Activated CD8-positive, alpha-beta memory T cell treated with anti-CD3 and anti-CD28 coated beads for 36 hours (primary cell): ENCODE data around the gene CSTPP1. TPM values are rescaled to one million over a fixed set of nuclear protein-coding genes. Genes with fewer than 3 reads are reported as not detected.

ENCODE experiments used
- CTCF ChIA-PET: fragments of 350-600 bp; sonication (Branson Sonifier 250); formaldehyde crosslinking; loops from one replicate; lab custom pipeline; 2021; ENCODE audit warnings: antibody characterized with exemption; lab: Charles Lee
- POLR2A ChIA-PET: fragments of 350-600 bp; sonication (Branson Sonifier 250); formaldehyde crosslinking; loops from one replicate; lab custom pipeline; 2021; ENCODE audit warnings: antibody characterized with exemption; lab: Charles Lee
- total RNA-seq, 2 experiments: library from RNA; stranded (reverse); gene quantifications; one replicate each; pipeline ENCODE4 v1.2.3, GENCODE V29; 2021

The CSTPP1 gene
- total RNA-seq, 2 experiments from 2014 or later: 15.7 to 16.0 TPM

DNA sequence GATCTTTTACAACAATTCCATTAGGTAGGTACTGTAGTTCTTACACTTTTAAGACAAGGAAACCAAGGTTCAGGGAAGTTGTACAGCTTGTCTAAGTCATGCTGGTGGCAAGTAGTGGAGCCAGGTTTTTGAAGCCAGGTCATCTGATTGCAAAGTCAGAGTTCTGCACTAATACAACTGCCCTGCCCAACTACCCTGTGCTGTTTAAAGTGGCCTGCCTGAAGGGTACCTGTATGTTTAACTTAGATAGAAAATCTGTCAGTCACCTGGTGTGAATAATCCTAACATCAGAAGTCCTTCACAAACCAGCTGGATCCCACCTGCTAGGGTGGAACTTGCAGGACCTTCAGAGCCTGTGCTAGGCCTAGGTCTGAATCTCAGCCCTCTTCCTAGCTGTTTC, 195.9 kb downstream of the CSTPP1 start:
- ChIA-PET POLR2A (interaction anchor here (0.6 kb wide), 1 partner anchor 27 kb away, joined by 8 read pairs; no protein-coding TSS in a partner anchor), CTCF (no interaction called here)

- ChIA-PET POLR2A (no interaction called here), CTCF (interaction anchor here (1.1 kb wide), 1 partner anchor 14 kb away, joined by 4 read pairs; no protein-coding TSS in a partner anchor)
Observed at GRCh38 chr11:47132981-47133380, 196.4 kb downstream of the CSTPP1 start.

- POLR2A ChIA-PET: no interaction called here
- CTCF ChIA-PET: interaction anchor here (0.6 kb wide), 1 partner anchor 106 kb away, joined by 3 read pairs; no protein-coding TSS in a partner anchor
Observed at GRCh38 chr11:47136327-47136726, 199.8 kb downstream of the CSTPP1 start.

DNA sequence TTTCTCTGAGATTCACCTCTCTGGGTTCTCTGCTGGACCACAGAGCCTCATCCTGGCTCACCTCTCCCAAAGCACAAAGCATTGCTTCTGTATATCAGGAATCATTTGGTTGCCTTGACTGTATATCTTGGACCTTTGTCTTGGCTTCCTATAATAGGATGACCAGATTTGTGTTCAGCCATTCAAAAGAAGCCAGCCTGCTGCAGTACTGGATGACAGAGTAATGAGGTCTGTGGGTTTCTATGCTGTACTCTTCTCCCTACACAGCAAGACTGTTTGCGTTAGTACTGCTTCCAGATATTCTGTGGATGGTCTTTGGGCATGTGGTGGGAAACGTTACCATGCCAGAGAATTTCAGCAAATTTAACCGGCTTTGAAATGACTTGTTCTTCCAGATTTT, 200.4 kb downstream of the CSTPP1 start:
- CTCF ChIA-PET: interaction anchor here (0.6 kb wide), 1 partner anchor 21 kb away, joined by 4 read pairs; no protein-coding TSS in a partner anchor
- POLR2A ChIA-PET: no interaction called here

DNA sequence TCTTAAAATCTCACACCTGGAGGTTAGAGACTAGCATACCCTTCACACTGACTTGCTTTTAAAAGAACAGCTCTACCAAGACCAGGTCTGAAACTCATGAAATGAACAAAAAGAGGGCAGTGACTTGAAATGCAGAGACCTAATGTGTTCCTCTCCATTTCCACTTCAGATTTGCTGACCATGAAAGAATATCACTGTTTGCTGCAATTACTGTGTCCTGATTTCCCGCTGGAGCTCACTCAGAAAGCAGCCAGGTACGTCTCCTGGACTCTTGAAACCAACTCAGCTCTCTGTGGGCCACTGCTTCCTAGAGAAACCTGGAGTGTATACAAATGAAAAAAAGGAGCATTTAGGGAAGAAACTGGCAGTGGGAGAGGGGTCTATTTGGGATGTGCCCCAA, 200.9 kb downstream of the CSTPP1 start:
- ChIA-PET POLR2A (no interaction called here), CTCF (interaction anchor here (0.6 kb wide), 1 partner anchor 21 kb away, joined by 4 read pairs; no protein-coding TSS in a partner anchor)

- POLR2A ChIA-PET: no interaction called here
- CTCF ChIA-PET: interaction anchor here (1.8 kb wide), 1 partner anchor 13 kb away, joined by 4 read pairs; no protein-coding TSS in a partner anchor
Observed at GRCh38 chr11:47139878-47140277, 203.3 kb downstream of the CSTPP1 start.

DNA sequence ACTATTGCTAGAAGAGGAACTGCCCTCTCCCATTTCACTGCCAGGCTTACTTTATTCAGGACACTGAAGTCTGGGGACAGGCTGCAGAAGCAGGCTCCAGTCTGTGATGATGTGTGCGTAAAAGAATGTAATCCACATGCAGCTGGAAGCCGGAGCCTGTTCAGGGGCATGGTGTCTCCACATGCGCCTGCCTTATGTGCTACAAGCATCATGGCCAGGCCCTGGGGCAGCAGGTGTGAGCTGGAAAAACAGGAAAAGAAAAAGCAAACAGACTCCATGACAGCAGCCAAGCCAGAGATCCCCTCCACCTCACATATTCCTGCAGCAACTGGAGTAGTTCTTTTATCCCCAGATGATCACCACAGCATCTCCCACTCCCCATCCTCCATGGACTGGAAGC, 206.8 kb downstream of the CSTPP1 start:
- ChIA-PET CTCF (no interaction called here), POLR2A (no interaction called here)

- POLR2A ChIA-PET: no interaction called here
- CTCF ChIA-PET: interaction anchor here (0.6 kb wide), 1 partner anchor 208 kb away, joined by 4 read pairs; the partner anchor contains the start of gene CSTPP1
Observed at GRCh38 chr11:47144541-47144940, 208.0 kb downstream of the CSTPP1 start.

DNA sequence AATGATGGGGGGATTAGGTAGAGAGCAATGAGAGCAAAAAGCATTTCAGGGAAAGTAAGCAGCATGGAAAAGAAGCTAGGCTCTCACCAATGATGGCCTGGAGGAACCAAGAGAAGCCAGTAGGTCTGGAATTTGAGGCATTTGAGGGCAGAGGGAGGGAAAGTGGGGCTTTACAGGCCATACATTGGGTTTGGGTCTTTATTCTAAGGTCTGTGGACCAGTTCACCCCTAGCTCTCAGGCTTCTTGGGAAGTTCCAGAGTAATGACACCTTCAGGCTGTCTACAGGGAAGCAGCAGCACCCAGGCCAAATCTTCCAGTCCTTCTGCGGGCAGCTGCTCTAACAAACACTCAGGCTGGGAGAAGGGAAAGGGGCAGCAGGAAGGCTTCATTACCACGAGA, 210.7 kb downstream of the CSTPP1 start:
- POLR2A ChIA-PET: interaction anchor here (0.6 kb wide), 1 partner anchor 303 kb away, joined by 4 read pairs; no protein-coding TSS in a partner anchor
- CTCF ChIA-PET: interaction anchor here (1.4 kb wide), 1 partner anchor 14 kb away, joined by 4 read pairs; no protein-coding TSS in a partner anchor

DNA sequence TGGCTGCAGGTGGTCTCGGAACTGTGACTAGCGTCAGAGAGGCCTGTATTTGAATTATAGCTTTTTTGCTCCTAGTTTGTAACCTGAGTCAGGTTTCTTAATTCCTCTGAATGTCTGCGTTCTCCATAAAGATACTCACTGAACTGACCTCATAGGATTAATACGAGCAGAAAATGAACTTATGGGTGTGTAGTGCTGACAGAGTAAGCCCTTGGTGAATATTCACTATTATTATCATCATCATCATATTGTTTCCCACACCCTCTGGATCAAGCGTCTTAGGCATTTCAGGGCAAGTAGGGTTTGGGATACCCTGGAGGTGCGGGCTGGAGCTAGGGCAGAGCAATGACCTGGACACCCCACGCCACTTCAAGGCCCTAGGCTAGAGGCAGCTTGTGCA, 211.1 kb downstream of the CSTPP1 start:
- ChIA-PET POLR2A (interaction anchor here (0.6 kb wide), 1 partner anchor 304 kb away, joined by 4 read pairs; no protein-coding TSS in a partner anchor), CTCF (no interaction called here)

DNA sequence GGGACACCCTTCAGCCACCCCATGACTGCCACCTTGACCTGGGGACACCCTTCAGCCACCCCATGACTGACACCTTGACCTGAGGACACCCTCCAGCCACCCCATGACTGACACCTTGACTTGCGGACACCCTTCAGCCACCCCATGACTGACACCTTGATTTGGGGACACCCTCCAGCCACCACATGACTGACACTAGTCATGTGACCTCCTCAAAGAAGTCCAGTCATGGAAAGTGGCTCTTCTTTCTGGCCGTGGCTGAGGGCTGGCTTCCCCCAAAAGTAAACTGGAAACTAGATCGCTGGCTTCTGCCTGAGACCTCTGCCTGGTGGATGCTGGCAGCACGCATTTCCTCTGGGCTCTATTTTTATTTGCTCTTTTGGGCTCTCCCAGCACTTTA, 211.7 kb downstream of the CSTPP1 start:
- POLR2A ChIA-PET: no interaction called here
- CTCF ChIA-PET: interaction anchor here (1.1 kb wide), 1 partner anchor 9 kb away, joined by 3 read pairs; no protein-coding TSS in a partner anchor

GRCh38 chr11:47148903-47149531, 212.5 kb downstream of the CSTPP1 start:
- POLR2A ChIA-PET: no interaction called here

GRCh38 chr11:47149782-47150181, 213.2 kb downstream of the CSTPP1 start:
- ChIA-PET POLR2A (no interaction called here), CTCF (interaction anchor here (0.5 kb wide), 1 partner anchor 488 kb away, joined by 4 read pairs; no protein-coding TSS in a partner anchor)

More at GRCh38 chr11:47148903-47149531, 212.5 kb downstream of the CSTPP1 start:
- CTCF ChIA-PET: interaction anchor here (0.8 to 1.1 kb wide), 2 partner anchors 9 to 257 kb away, joined by 3 read pairs; no protein-coding TSS in a partner anchor

DNA sequence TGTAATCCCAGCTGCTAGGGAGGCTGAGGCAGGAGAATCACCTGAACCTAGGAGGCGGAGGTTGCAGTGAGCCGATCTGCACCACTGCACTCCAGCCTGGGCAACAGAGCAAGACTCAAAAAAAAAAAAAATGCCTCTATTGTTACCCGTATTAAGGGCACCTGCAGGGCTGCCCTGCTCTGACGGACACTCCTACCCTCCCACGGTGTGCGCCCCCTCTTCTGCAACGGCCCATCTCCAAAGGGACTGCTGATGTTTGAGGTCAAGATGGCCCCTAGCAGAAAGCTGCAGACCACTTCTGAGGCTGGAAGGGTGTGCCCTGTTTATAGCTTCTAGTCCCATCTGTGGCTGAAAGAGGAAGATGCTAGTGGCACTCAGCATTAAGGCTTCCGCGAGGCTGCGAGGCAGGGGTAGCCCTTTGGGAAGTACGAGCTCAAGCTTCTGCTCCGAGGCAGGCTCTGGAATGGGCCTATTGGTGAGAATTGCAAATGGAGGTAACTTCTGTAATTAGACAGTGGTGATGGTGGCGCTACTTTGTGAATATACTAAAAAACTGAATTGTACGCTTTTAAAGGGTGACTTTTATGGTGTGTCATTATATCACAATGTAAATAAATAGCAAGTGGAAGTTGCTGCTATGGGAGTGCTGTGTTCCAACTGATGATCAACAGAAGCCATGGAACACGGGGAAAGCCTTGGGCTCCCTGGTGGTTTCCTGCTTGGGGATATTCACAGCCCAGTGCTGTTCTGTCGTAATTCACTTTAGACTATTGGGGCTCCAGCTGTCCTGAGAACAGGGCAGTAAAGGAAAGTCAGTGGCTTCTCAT, 215.8 kb downstream of the CSTPP1 start:
- ChIA-PET CTCF (interaction anchor here (0.6 to 2.9 kb wide), 17 partner anchors 10 to 271 kb away, joined by 3 to 12 read pairs (median 6); partner anchors contain the start of genes ACP2 and CSTPP1), POLR2A (interaction anchor here (0.6 kb wide), 1 partner anchor 30 kb away, joined by 3 read pairs; no protein-coding TSS in a partner anchor)

GRCh38 chr11:47152953-47153950, 216.7 kb downstream of the CSTPP1 start:
- ChIA-PET POLR2A (interaction anchor here (0.6 kb wide), 1 partner anchor 29 kb away, joined by 3 read pairs; no protein-coding TSS in a partner anchor), CTCF (interaction anchor here (0.6 to 2.9 kb wide), 23 partner anchors 9 to 272 kb away, joined by 3 to 12 read pairs (median 5); partner anchors contain the start of genes ACP2, CSTPP1, DDB2 and LRP4)

- POLR2A ChIA-PET: interaction anchor here (1.0 to 1.5 kb wide), 3 partner anchors 13 to 60 kb away, joined by 3 read pairs; no protein-coding TSS in a partner anchor
- CTCF ChIA-PET: interaction anchor here (1.0 to 1.5 kb wide), 3 partner anchors 14 to 105 kb away, joined by 3 to 6 read pairs (median 4); no protein-coding TSS in a partner anchor
Observed at GRCh38 chr11:47154616-47155570, 218.3 kb downstream of the CSTPP1 start.

- ChIA-PET POLR2A (no interaction called here), CTCF (interaction anchor here (0.7 kb wide), 1 partner anchor 220 kb away, joined by 4 read pairs; the partner anchor contains the start of gene CSTPP1)
Observed at GRCh38 chr11:47155879-47156278, 219.3 kb downstream of the CSTPP1 start.
